ENCODE results near the gene KNDC1. TPM values are rescaled to one million over a fixed set of nuclear protein-coding genes. Genes with fewer than 3 reads are reported as not detected.

Gene KNDC1
- total RNA-seq, 2 donors from 2014 or later: 6.5 to 9.6 TPM

DNA sequence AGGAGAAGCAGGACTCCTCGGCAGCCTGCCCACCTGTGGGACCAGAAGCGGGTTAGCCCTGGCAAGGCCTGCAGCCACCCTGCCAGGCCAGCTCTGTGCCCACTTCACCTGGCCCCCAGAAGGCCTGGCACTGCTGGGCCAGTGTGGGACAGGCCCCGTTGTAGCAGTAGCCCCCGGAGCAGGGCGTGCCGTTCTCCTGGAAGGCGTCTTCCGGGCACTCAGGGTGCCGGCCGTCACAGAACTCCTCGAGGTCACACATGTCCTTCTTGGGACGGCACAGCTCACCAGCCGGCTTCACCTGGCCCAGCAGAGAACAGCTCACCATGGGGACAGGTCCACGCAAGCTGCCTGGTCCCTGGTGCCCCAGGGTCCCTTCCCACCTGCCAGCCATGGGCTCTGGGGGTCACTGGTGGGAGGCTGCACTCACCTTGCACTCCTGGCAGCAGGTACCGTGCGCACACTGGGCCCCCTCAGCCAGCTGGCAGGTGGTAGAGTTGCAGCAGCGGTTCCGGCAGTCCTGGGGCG lies 110.8 kb downstream of the KNDC1 start:
- Mint-ChIP-seq H3K27ac (no peak overlapping the region), H3K9me3 (no peaks in the 10 kb centered on the region), H3K36me3 (ENCODE audit: low read depth) (no peaks in the 10 kb centered on the region), H3K4me1 (no peaks in the 10 kb centered on the region), H3K27me3 (ENCODE audit: insufficient read depth) (peaks cover 1% of the 10 kb centered on the region), H3K4me3 (no peak overlapping the region)
- 91 to 96% methylated on average over 15 to 19 of the region's 19 CpGs for WGBS, 2 experiments (ENCODE audit: insufficient coverage in 1 of 2, insufficient read length in 1 of 2)
- Histone ChIP-seq H3K9me3 (ENCODE audit: control insufficient read depth, low read length) (no peaks in the 10 kb centered on the region), H3K4me3 (ENCODE audit: low read length) (no peak overlapping the region), H3K27ac (ENCODE audit: low read depth, low read length) (no peak overlapping the region), H3K36me3 (ENCODE audit: control insufficient read depth, insufficient read depth, low read length) (no peaks in the 10 kb centered on the region), H3K4me1 (ENCODE audit: control insufficient read depth, insufficient read depth, low read length) (peaks cover 4% of the 10 kb centered on the region), H3K27me3 (ENCODE audit: control insufficient read depth, insufficient read depth, low read length, poor library complexity, severe bottlenecking) (peaks cover 2% of the 10 kb centered on the region), H3K9ac (ENCODE audit: extremely low read depth, low read length, poor library complexity, severe bottlenecking) (no peak overlapping the region)
- no peak for DNase-seq
- TF ChIP-seq, protein P1, sequence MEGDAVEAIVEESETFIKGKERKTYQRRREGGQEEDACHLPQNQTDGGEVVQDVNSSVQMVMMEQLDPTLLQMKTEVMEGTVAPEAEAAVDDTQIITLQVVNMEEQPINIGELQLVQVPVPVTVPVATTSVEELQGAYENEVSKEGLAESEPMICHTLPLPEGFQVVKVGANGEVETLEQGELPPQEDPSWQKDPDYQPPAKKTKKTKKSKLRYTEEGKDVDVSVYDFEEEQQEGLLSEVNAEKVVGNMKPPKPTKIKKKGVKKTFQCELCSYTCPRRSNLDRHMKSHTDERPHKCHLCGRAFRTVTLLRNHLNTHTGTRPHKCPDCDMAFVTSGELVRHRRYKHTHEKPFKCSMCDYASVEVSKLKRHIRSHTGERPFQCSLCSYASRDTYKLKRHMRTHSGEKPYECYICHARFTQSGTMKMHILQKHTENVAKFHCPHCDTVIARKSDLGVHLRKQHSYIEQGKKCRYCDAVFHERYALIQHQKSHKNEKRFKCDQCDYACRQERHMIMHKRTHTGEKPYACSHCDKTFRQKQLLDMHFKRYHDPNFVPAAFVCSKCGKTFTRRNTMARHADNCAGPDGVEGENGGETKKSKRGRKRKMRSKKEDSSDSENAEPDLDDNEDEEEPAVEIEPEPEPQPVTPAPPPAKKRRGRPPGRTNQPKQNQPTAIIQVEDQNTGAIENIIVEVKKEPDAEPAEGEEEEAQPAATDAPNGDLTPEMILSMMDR (conservative IDR thresholded peaks at IDR 0.05): no peak

DNA sequence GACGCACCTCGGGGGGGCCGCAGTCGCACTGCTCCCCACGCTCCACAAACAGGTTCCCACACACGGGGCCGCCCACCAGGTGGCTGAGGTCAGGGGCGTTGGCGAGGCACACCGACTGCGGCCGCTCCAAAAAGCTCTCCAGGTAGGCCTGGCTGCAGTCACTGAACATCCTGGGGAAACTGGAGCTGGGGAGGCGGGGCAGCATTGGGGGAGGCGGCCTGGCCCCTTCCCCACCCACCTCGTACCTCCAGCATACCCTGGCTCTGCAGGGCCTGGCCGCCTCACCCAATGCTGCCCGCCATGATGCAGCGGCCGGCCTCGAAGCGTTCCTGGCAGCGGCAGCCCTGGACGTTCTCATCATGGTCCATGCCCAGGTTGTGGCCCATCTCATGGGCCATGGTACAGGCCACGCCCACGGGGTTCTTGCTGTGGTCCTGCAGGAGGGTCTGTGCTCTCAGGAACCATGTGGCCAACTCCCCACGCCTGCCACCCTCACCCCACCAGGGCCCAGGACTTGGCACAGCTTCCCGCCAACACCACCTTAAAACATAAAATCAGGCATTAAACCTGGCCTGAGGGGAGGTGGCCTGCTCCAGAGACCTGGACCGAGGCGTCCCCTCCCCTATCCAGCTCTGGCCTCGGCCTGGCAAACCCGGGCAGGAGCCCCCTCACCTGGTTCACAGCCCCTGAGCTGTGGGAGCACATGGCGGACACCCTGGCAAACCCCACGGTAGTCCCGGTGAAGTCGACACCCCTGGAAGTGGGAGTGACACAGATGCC lies 111.7 kb downstream of the KNDC1 start:
- H3K9me3 Mint-ChIP-seq: no peaks in the 10 kb centered on the region
- 67 to 80% methylated on average over 9 to 34 of the region's 35 CpGs for WGBS, 2 experiments (ENCODE audit: insufficient coverage in 1 of 2, insufficient read length in 1 of 2)
- peaks cover 6% of the 10 kb centered on the region for H3K27me3 Mint-ChIP-seq (ENCODE audit: insufficient read depth)
- TF ChIP-seq, protein P1 (conservative IDR thresholded peaks at IDR 0.05): no peak
- H3K27ac ChIP-seq (ENCODE audit: low read depth, low read length): no peak overlapping the region
- H3K9ac ChIP-seq (ENCODE audit: extremely low read depth, low read length, poor library complexity, severe bottlenecking): no peak overlapping the region
- H3K4me3 Mint-ChIP-seq: no peak overlapping the region
- no peak for DNase-seq
- no peaks in the 10 kb centered on the region for H3K9me3 ChIP-seq (ENCODE audit: control insufficient read depth, low read length)
- H3K27me3 ChIP-seq (ENCODE audit: control insufficient read depth, insufficient read depth, low read length, poor library complexity, severe bottlenecking): peaks cover 9% of the 10 kb centered on the region
- peaks cover 4% of the 10 kb centered on the region for H3K4me1 ChIP-seq (ENCODE audit: control insufficient read depth, insufficient read depth, low read length)
- H3K4me3 ChIP-seq (ENCODE audit: low read length): no peak overlapping the region
- H3K4me1 Mint-ChIP-seq: no peaks in the 10 kb centered on the region
- H3K36me3 Mint-ChIP-seq (ENCODE audit: low read depth): no peaks in the 10 kb centered on the region
- no peak overlapping the region for H3K27ac Mint-ChIP-seq
- H3K36me3 ChIP-seq (ENCODE audit: control insufficient read depth, insufficient read depth, low read length): no peaks in the 10 kb centered on the region

DNA sequence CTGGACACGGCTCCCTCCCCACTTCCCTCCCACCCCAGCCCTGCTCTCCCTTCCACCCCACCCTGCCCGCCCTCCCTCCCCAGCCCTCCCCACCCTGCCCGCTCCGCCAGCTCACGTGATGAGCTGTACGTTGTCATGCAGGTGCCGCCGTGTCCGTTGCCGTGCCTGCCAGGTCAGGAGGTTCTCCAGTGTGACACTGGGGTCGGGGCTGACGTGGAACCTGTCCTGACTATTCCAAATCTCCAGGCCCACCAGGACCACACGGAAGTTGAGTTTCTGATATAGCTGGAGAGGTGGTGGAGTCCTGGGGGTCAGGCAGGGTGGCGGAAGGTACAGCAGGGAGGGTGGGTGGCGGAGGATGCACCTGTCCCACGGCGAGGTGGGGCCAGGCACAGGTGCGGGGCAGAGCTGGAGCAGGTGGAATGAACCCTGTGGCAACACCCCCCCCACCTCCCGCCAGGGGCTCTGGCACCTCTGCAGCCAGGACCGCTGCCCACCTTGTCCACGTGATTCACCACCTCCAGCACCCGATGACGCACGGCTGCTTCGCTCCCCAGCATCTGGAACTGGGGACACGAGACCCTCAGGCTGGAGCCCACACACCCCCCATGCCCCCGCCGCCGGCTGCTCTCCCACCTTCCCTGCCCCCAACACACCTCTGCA lies 112.4 kb downstream of the KNDC1 start:
- no peaks in the 10 kb centered on the region for H3K9me3 Mint-ChIP-seq
- no peak overlapping the region for H3K27ac Mint-ChIP-seq
- TF ChIP-seq, protein P1 (conservative IDR thresholded peaks at IDR 0.05): no peak
- Histone ChIP-seq H3K9me3 (ENCODE audit: control insufficient read depth, low read length) (no peaks in the 10 kb centered on the region), H3K36me3 (ENCODE audit: control insufficient read depth, insufficient read depth, low read length) (no peaks in the 10 kb centered on the region), H3K4me3 (ENCODE audit: low read length) (no peak overlapping the region), H3K27me3 (ENCODE audit: control insufficient read depth, insufficient read depth, low read length, poor library complexity, severe bottlenecking) (peaks cover 9% of the 10 kb centered on the region), H3K9ac (ENCODE audit: extremely low read depth, low read length, poor library complexity, severe bottlenecking) (no peak overlapping the region), H3K27ac (ENCODE audit: low read depth, low read length) (no peak overlapping the region), H3K4me1 (ENCODE audit: control insufficient read depth, insufficient read depth, low read length) (peaks cover 4% of the 10 kb centered on the region)
- H3K27me3 Mint-ChIP-seq (ENCODE audit: insufficient read depth): peaks cover 6% of the 10 kb centered on the region
- no peaks in the 10 kb centered on the region for H3K36me3 Mint-ChIP-seq (ENCODE audit: low read depth)
- no peak overlapping the region for H3K4me3 Mint-ChIP-seq
- DNase-seq: no peak
- no peaks in the 10 kb centered on the region for H3K4me1 Mint-ChIP-seq
- 82% methylated on average over 28 of the region's 29 CpGs; no CpG with 5 or more reads in 1 of the 2 experiments for WGBS, 2 experiments (ENCODE audit: insufficient coverage in 1 of 2, insufficient read length in 1 of 2)
